IMR-90 (cell line): ENCODE measurements around the gene TSSC4. TPM values are rescaled to one million over a fixed set of nuclear protein-coding genes. Genes with fewer than 3 reads are reported as not detected.

Experiments used
- ATAC-seq: fragments of 200-7000 bp; cut with Tn5 transposase; 2 replicates; pipeline ENCODE4 v1.9.1; 2020; ENCODE audit warnings: low read depth, mild to moderate bottlenecking, moderate library complexity
- BruUV-seq: library from RNA; stranded (reverse); fragments of 400-500 nt; replicated peaks from 2 replicates; lab custom pipeline; 2021; lab: Mats Ljungman, UMichigan
- CTCF ChIA-PET: fragments of 300-600 bp; formaldehyde crosslinking; extraction: SDS; loops from one replicate; lab custom pipeline; 2021; ENCODE audit warnings: antibody characterized with exemption; lab: Yijun Ruan, JAX
- POLR2A ChIA-PET: fragments of 300-600 bp; sonication (Branson Sonifier 250); formaldehyde crosslinking; loops from one replicate; lab custom pipeline; 2022; ENCODE audit warnings: antibody characterized with exemption; ENCODE audit not compliant: unreplicated experiment; lab: Charles Lee
- DNase-seq: peaks from one replicate; pipeline ENCODE4 v3.0.0; 2013
- H2AFZ ChIP-seq: replicated peaks from 2 replicates; pipeline ENCODE3; 2013; ENCODE audit warnings: low read length, mild to moderate bottlenecking; ENCODE audit not compliant: poor library complexity
- H2AK5ac ChIP-seq: 2 replicates; pipeline ENCODE4 v1.6.1; 2013; ENCODE audit warnings: low read depth, low read length, inconsistent platforms
- H2AK9ac ChIP-seq: replicated peaks from 2 replicates; pipeline ENCODE3; 2013; ENCODE audit warnings: mild to moderate bottlenecking, low read depth, low read length, moderate library complexity; ENCODE audit not compliant: poor library complexity
- H2BK120ac ChIP-seq: 2 replicates; pipeline ENCODE4 v1.6.1; 2013; ENCODE audit warnings: low read depth, low read length, inconsistent platforms
- H2BK15ac ChIP-seq: 3 replicates; pipeline ENCODE4 v1.6.1; 2013; ENCODE audit warnings: low read depth, low read length, inconsistent platforms
- H2BK20ac ChIP-seq: 2 replicates; pipeline ENCODE4 v1.6.1; 2013; ENCODE audit warnings: low read depth, mild to moderate bottlenecking, inconsistent platforms, low read length, moderate library complexity
- H2BK5ac ChIP-seq: 2 replicates; pipeline ENCODE4 v1.6.1; 2013; ENCODE audit warnings: mild to moderate bottlenecking, low read depth, low read length, inconsistent platforms; ENCODE audit not compliant: poor library complexity, severe bottlenecking
- H3K14ac ChIP-seq: replicated peaks from 2 replicates; pipeline ENCODE4 v1.6.1; 2013; ENCODE audit warnings: low read depth, low read length, inconsistent platforms
- H3K18ac ChIP-seq: 2 replicates; pipeline ENCODE4 v1.6.1; 2013; ENCODE audit warnings: low read depth, low read length, control low read depth
- H3K23ac ChIP-seq: 2 replicates; pipeline ENCODE4 v1.6.1; 2013; ENCODE audit warnings: low read depth, low read length, inconsistent platforms
- H3K27ac ChIP-seq: 2 replicates; pipeline ENCODE4 v1.5.1; 2013; ENCODE audit warnings: mild to moderate bottlenecking, control low read depth, low read length; ENCODE audit not compliant: insufficient read depth
- H3K27me3 ChIP-seq: 2 replicates; pipeline ENCODE4 v1.6.1; 2013; ENCODE audit warnings: low read length; ENCODE audit not compliant: control insufficient read depth, insufficient read depth
- H3K36me3 ChIP-seq: 2 replicates; pipeline ENCODE4 v1.6.1; 2013; ENCODE audit warnings: low read length, mixed read lengths; ENCODE audit not compliant: control insufficient read depth, insufficient read depth
- H3K4ac ChIP-seq: 2 replicates; pipeline ENCODE4 v1.6.1; 2013; ENCODE audit warnings: low read depth, low read length, inconsistent platforms
- H3K4me1 ChIP-seq: 2 replicates; pipeline ENCODE4 v1.6.1; 2013; ENCODE audit warnings: low read length, mixed read lengths; ENCODE audit not compliant: control insufficient read depth, insufficient read depth
- H3K4me2 ChIP-seq: 2 replicates; pipeline ENCODE4 v1.6.1; 2013; ENCODE audit warnings: low read depth, mild to moderate bottlenecking, control low read depth, low read length, moderate library complexity
- H3K4me3 ChIP-seq: 2 replicates; pipeline ENCODE4 v1.5.1; 2013; ENCODE audit warnings: low read depth, mild to moderate bottlenecking, control low read depth, low read length, moderate library complexity; ENCODE audit not compliant: insufficient read depth
- H3K56ac ChIP-seq: 2 replicates; pipeline ENCODE4 v1.6.1; 2013; ENCODE audit warnings: low read length, inconsistent platforms; ENCODE audit not compliant: insufficient read depth; ENCODE audit errors: extremely low read depth
- H3K79me1 ChIP-seq, 2 experiments: 2 replicates each; pipeline ENCODE4 v1.6.1; 2013; ENCODE audit warnings: low read length in 2 of 2, inconsistent platforms in 1 of 2, low read depth in 1 of 2
- H3K9ac ChIP-seq: 2 replicates; pipeline ENCODE4 v1.6.1; 2013; ENCODE audit warnings: low read depth, low read length, control low read depth
- H3K9me1 ChIP-seq: 2 replicates; pipeline ENCODE4 v1.6.1; 2013; ENCODE audit warnings: low read length, inconsistent platforms; ENCODE audit not compliant: insufficient read depth
- H3K9me3 ChIP-seq: 2 replicates; pipeline ENCODE4 v1.6.1; 2013; ENCODE audit warnings: low read length; ENCODE audit not compliant: control insufficient read depth, insufficient read depth
- H4K20me1 ChIP-seq: 2 replicates; pipeline ENCODE4 v1.6.1; 2013; ENCODE audit warnings: low read length, inconsistent platforms; ENCODE audit not compliant: insufficient read depth
- H4K5ac ChIP-seq: 2 replicates; pipeline ENCODE4 v1.6.1; 2013; ENCODE audit warnings: mild to moderate bottlenecking, low read depth, low read length, control low read depth
- H4K8ac ChIP-seq, 2 experiments: 2 replicates each; pipeline ENCODE4 v1.6.1; 2013; ENCODE audit warnings: low read depth in 2 of 2, low read length in 2 of 2, control low read depth in 1 of 2, inconsistent platforms in 1 of 2
- H4K91ac ChIP-seq: 2 replicates; pipeline ENCODE4 v1.6.1; 2013; ENCODE audit warnings: low read depth, low read length, inconsistent platforms; ENCODE audit not compliant: insufficient read depth
- BHLHE40 ChIP-seq: fragments of 150-350 bp; IDR thresholded peaks from 2 replicates; pipeline ENCODE4 v1.6.1; 2016; ENCODE audit warnings: mild to moderate bottlenecking, low read depth, low read length
- CEBPB ChIP-seq: IDR thresholded peaks from 2 replicates; pipeline ENCODE4 v1.6.1; 2012; ENCODE audit warnings: low read depth, low read length, improper control_type of control experiment
- CHD1 ChIP-seq: IDR thresholded peaks from 2 replicates; pipeline ENCODE4 v1.6.1; 2012; ENCODE audit warnings: low read depth, low read length, improper control_type of control experiment
- CTCF ChIP-seq: conservative IDR thresholded peaks from 2 replicates; pipeline ENCODE4 v1.5.1; 2012; ENCODE audit warnings: mild to moderate bottlenecking, low read depth, low read length, improper control_type of control experiment
- ELK1 ChIP-seq: fragments of 150-350 bp; IDR thresholded peaks from 2 replicates; pipeline ENCODE4 v1.6.1; 2016; ENCODE audit warnings: low read depth, mild to moderate bottlenecking, low read length, moderate library complexity, borderline replicate concordance
- FOS ChIP-seq: fragments of 150-350 bp; IDR thresholded peaks from 2 replicates; pipeline ENCODE4 v1.6.1; 2016; ENCODE audit warnings: low read depth, low read length
- MAFK ChIP-seq: IDR thresholded peaks from 2 replicates; pipeline ENCODE4 v1.6.1; 2012; ENCODE audit warnings: low read depth, low read length, improper control_type of control experiment
- MAZ ChIP-seq: IDR thresholded peaks from 2 replicates; pipeline ENCODE4 v1.6.1; 2012; ENCODE audit warnings: low read depth, mild to moderate bottlenecking, low read length, improper control_type of control experiment, moderate library complexity, borderline replicate concordance
- MXI1 ChIP-seq: IDR thresholded peaks from 2 replicates; pipeline ENCODE4 v1.6.1; 2012; ENCODE audit warnings: low read depth, mild to moderate bottlenecking, low read length, moderate library complexity, borderline replicate concordance
- NFE2L2 ChIP-seq: fragments of 150-350 bp; IDR thresholded peaks from 2 replicates; pipeline ENCODE4 v1.6.1; 2016; ENCODE audit warnings: low read depth, mild to moderate bottlenecking, low read length
- POLR2A ChIP-seq: IDR thresholded peaks from 2 replicates; pipeline ENCODE4 v1.6.1; 2012; ENCODE audit warnings: mild to moderate bottlenecking, low read depth, low read length
- RAD21 ChIP-seq: IDR thresholded peaks from 2 replicates; pipeline ENCODE4 v1.6.1; 2012; ENCODE audit warnings: low read length, improper control_type of control experiment
- RCOR1 ChIP-seq: IDR thresholded peaks from 2 replicates; pipeline ENCODE4 v1.6.1; 2012; ENCODE audit warnings: mild to moderate bottlenecking, low read length, improper control_type of control experiment; ENCODE audit not compliant: insufficient replicate concordance
- RFX5 ChIP-seq: IDR thresholded peaks from 2 replicates; pipeline ENCODE4 v1.8.0; 2012; ENCODE audit warnings: low read depth, mild to moderate bottlenecking, low read length, moderate library complexity
- SMC3 ChIP-seq: fragments of 150-350 bp; IDR thresholded peaks from 2 replicates; pipeline ENCODE4 v1.6.1; 2016; ENCODE audit warnings: low read depth, mild to moderate bottlenecking, antibody characterized with exemption, low read length, moderate library complexity
- USF2 ChIP-seq: fragments of 150-350 bp; IDR thresholded peaks from 2 replicates; pipeline ENCODE4 v1.6.1; 2017; ENCODE audit warnings: mild to moderate bottlenecking, antibody characterized with exemption, low read length, low read depth
- WGBS, 2 experiments: methylation state at CpG; one replicate each; pipeline versions ENCODE4 v1.1.5 to v1.1.7; 2013; ENCODE audit warnings: missing lambda C conversion rate in 2 of 2; ENCODE audit not compliant: insufficient read length in 1 of 2; ENCODE audit errors: extremely low coverage in 2 of 2; 5-methylcytosine and 5-hydroxymethylcytosine counted together
- dilution Hi-C: fragments of 300-500 bp; cut with HindIII; formaldehyde crosslinking; loops from one replicate; pipeline ENCODE4 v1.14.3; 2018; ENCODE audit warnings: low sequenced_read_pairs; ENCODE audit not compliant: unreplicated experiment
- in situ Hi-C: fragments of 300-500 bp; cut with MboI; formaldehyde crosslinking; loops from 3 replicates; pipeline ENCODE4 v1.14.3; 2019; ENCODE audit warnings: low sequenced_read_pairs, inconsistent platforms, mixed read lengths
- intact Hi-C: fragments of 100-400 bp; cut with micrococcal nuclease; formaldehyde crosslinking; loops from 2 replicates; pipeline ENCODE4 v1.10.0; 2022
- polyA plus RNA-seq, 3 experiments: library from polyadenylated mRNA; depleted of rRNA; stranded (reverse); fragments of >200 nt; gene quantifications; 2 replicates each; pipeline ENCODE4 v1.2.3, GENCODE V29; 2012; ENCODE audit warnings: low replicate concordance in 1 of 3
- total RNA-seq: library from RNA; depleted of rRNA; stranded (reverse); fragments of >200 nt; gene quantifications from 2 replicates; pipeline ENCODE4 v1.2.3, GENCODE V29; 2012

Gene TSSC4
- total and polyA plus RNA-seq, 2 of the 4 experiments (the other 2 are of a cell fraction), result 34.9 to 40.0 TPM

- H2BK5ac ChIP-seq, result no peak overlapping the region
- no TSS peak for BruUV-seq
Measured at GRCh38 chr11:2416765-2417164, 16.2 kb downstream of the TSSC4 start.

More at GRCh38 chr11:2416765-2417164, 16.2 kb downstream of the TSSC4 start:
- no peak for DNase-seq
- Histone ChIP-seq H2BK120ac (no peak overlapping the region), H2AK9ac (no peak overlapping the region), H3K9me1 (no peaks in the 10 kb centered on the region), H4K91ac (no peak overlapping the region), H4K5ac (no peak overlapping the region), H3K4me1 (no peaks in the 10 kb centered on the region), H3K27me3 (no peaks in the 10 kb centered on the region; the same call in 1 of the 2 replicates), H3K4ac (no peak overlapping the region), H2AFZ (no peak overlapping the region), H3K79me1 (no peaks in the 10 kb centered on the region), H3K4me3 (no peak overlapping the region), H2BK15ac (no peak overlapping the region), H2BK20ac (no peak overlapping the region), H4K20me1 (no peaks in the 10 kb centered on the region), H3K14ac (no peak overlapping the region), H3K18ac (no peak overlapping the region), H3K27ac (no peak overlapping the region), H3K9me3 (no peaks in the 10 kb centered on the region), H3K4me2 (no peak overlapping the region), H3K9ac (no peak overlapping the region), H4K8ac (no peak overlapping the region), H3K56ac (no peak overlapping the region), H3K36me3 (no peaks in the 10 kb centered on the region), H2AK5ac (no peak overlapping the region), H3K23ac (no peak overlapping the region)
- ChIA-PET CTCF (interaction anchor here (1.0 kb wide), 1 partner anchor 111 kb away, joined by 3 read pairs; no protein-coding TSS in a partner anchor), POLR2A (no interaction called here)
- ATAC-seq, result no peak
- in situ Hi-C loops (loop anchor here (5.0 kb wide), 2 partner anchors 104 to 214 kb away; no protein-coding TSS in a partner anchor), intact Hi-C loops (no loop called here), dilution Hi-C loops (no loop called here)
- WGBS, 2 experiments, result 79% methylated on average over 9 of the region's 18 CpGs; no CpG with 5 or more reads in 1 of the 2 experiments
- TF ChIP-seq FOS (no peak), MXI1 (no peak), ELK1 (no peak), USF2 (no peak), RCOR1 (no peak), MAZ (no peak), BHLHE40 (no peak), CEBPB (no peak), CHD1 (no peak), RAD21 (no peak), CTCF (no peak), NFE2L2 (no peak), RFX5 (no peak), SMC3 (no peak), POLR2A (no peak), MAFK (no peak)
